GM21529 (cell line): Measurements from ENCODE around the gene GSTO1.
"Not testable (repeated sequence)": the region's sequence is repeated elsewhere in the genome, so short reads cannot be mapped to it uniquely, and the experiment has no call there.

ENCODE experiments used
- ATAC-seq: cut with Tn5 transposase; IDR thresholded peaks from one replicate; pipeline ENCODE4 v1.9.1; 2021; ENCODE audit not compliant: unreplicated experiment

GSTO1 gene

GRCh38 chr10:104254493-104255310, at the start of gene GSTO1:
GSTO1 (plus strand) TSS chr10:104254892; CDS start chr10:104254929, 37 bp downstream.
- peak; percentile 86 for ATAC-seq

GRCh38 chr10:104208730-104209129, 46.0 kb upstream of the GSTO1 start:
- ATAC-seq: no peak

GRCh38 chr10:104209575-104210198, 45.0 kb upstream of the GSTO1 start:
- no peak for ATAC-seq

- ATAC-seq: no peak
Observed at GRCh38 chr10:104216631-104217030, 38.1 kb upstream of the GSTO1 start.

- no peak for ATAC-seq
Observed at GRCh38 chr10:104218751-104219150, 35.9 kb upstream of the GSTO1 start.

DNA sequence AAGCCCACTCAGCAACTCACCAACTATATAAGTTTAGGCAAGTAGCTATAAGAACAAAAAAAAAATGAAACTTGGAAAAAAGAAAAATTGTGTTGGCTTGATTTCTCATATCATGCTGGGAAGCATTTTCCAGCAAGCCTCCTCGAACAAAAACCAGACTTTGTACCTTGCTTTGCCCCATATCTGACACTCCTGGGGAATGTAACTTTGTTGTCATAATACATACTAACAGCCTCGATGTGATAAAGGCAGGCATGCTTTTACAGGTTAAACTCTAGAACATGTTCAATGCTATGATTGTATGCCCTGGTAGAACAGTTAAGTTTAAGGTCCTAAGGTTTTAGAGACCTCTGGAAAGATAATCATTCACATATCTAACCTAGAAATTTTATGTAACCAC, 34.2 kb upstream of the GSTO1 start:
- no peak for ATAC-seq

GRCh38 chr10:104223304-104223703, 31.4 kb upstream of the GSTO1 start:
- no peak for ATAC-seq

DNA sequence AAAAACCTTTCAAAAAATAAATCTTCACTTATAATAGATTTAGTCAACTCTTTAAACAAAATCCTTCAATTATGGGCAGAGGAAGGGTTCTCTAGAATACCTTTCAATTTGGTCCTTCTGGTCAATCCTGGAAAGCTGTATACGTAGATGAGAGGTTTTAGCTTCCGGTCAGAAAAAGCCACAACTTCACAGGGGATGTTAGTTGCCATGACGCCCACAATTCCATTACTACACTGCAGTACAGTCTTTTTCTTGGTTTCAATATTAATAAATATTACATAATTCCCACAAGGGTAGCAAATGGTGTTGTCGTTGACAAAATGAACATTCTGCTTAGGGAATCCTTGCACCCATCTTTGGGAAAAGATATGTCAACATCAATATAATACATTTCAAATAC, 24.2 kb upstream of the GSTO1 start:
- no peak for ATAC-seq

GRCh38 chr10:104231784-104232612, 22.7 kb upstream of the GSTO1 start, which contains the start of gene CFAP43:
CFAP43 (minus strand) TSS chr10:104232364; CDS start chr10:104232246, 118 bp downstream.
- peak; percentile 100 for ATAC-seq

- no peak for ATAC-seq
Observed at GRCh38 chr10:104232613-104233102, 22.0 kb upstream of the GSTO1 start.

DNA sequence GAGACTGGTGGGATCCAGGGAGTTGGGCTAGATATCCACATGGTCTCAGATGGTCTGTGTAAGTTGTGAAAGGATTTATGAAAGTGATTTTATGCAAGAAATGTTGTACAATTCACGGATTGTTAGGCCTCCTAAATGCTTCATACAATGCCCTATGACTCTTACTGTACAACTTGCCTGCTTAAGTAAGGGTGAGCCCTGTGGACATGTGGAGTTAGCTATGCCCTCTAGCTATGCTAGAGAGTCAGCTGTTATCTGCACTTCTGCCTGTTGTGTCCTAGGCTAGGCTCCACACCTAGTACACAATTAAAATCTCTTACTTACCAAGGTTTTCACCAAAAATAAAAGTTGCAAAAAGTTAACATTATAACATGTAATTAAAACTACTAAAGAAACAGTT, 20.9 kb upstream of the GSTO1 start:
- ATAC-seq: no peak

DNA sequence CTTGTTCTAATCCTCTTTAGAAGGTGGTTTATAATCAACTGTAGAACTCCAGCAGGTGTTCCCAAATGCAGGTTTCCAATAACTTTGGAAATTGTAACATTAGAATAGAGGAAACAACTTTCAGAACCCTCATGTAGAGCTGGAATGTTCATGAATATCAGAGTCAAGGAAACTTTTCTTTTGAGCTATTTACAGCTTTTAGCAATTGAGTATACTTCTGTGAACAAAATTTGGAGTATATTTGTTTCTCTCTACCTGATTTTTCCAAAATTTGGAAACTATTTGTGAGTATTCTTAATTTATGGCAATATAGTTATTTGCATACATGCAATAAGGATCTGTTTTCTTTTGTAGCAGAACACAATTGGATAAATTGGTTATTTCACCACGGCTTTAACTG, 19.8 kb upstream of the GSTO1 start:
- ATAC-seq: no peak

DNA sequence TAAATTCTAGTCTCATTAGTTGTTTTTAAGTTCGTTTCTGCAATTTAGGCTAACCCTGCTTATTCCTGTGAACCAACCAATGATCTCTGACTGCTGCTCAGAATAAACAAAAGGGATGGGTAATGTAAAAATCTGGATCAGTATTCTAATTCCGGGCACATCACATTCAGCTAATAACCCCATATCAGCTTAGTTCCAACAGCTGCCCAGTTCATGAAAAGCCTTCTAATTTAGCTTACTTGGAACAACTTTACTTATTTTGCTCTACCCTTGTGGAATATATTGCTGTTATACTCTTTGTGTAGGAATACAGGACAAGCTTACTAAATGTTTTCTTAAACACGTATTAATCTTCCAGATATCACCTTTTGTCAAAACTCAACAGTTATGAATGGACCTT, 18.9 kb upstream of the GSTO1 start:
- ATAC-seq: no peak

DNA sequence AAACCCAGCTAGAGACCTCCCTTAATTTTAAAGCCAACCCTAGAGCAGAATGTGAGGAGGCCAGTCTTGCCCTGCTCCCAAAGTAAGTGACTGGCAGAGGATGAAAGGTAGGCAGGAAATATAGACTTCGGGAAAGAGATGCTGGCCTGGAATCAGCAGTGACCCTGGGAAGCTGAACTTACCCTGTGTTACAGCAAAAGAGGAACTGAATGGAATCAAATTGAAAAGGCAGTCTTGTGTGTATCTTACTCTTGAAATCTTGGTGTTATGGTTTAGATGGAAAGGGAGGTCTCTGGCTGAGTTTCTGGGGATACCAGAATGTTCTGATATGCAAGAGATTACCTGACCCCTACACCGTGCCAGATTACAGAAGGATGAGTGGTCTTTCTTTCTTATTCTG, 14.6 kb upstream of the GSTO1 start:
- no peak for ATAC-seq

GRCh38 chr10:104242545-104242944, 12.1 kb upstream of the GSTO1 start:
- ATAC-seq: no peak

- not testable (repeated sequence) for ATAC-seq
Observed at GRCh38 chr10:104243009-104243408, 11.7 kb upstream of the GSTO1 start.

- ATAC-seq: no peak
Observed at GRCh38 chr10:104243512-104243911, 11.2 kb upstream of the GSTO1 start.

- no peak for ATAC-seq
Observed at GRCh38 chr10:104245066-104245632, 9.5 kb upstream of the GSTO1 start.

- ATAC-seq: no peak
Observed at GRCh38 chr10:104246976-104247375, 7.7 kb upstream of the GSTO1 start.

GRCh38 chr10:104247513-104248146, 7.1 kb upstream of the GSTO1 start:
- no peak for ATAC-seq

DNA sequence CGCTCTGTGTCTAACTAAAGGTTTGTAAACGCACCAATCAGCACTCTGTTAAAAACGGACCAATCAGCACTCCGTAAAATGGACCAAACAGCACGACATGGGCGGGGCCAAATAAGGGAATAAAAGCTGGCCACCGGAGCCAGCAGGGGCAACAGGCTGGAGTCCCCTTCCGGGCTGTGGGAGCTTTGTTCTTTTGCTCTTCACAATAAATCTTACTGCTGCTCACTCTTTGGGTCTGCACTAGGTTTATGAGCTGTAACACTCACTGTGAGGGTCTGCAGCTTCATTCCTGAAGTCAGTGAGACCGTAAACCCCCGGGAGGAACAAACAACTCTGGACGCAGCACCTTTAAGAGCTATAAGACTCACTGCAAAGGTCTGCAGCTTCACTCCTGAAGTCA, 5.8 kb upstream of the GSTO1 start:
- ATAC-seq: not testable (repeated sequence)
